ENCODE measurements around the gene ANKS1B. TPM values are rescaled to one million over a fixed set of nuclear protein-coding genes. Genes with fewer than 3 reads are reported as not detected.

ANKS1B gene
- total and polyA plus RNA-seq, 2 of the 4 experiments (the other 2 are of a cell fraction) = 0.17 to 0.18 TPM

DNA sequence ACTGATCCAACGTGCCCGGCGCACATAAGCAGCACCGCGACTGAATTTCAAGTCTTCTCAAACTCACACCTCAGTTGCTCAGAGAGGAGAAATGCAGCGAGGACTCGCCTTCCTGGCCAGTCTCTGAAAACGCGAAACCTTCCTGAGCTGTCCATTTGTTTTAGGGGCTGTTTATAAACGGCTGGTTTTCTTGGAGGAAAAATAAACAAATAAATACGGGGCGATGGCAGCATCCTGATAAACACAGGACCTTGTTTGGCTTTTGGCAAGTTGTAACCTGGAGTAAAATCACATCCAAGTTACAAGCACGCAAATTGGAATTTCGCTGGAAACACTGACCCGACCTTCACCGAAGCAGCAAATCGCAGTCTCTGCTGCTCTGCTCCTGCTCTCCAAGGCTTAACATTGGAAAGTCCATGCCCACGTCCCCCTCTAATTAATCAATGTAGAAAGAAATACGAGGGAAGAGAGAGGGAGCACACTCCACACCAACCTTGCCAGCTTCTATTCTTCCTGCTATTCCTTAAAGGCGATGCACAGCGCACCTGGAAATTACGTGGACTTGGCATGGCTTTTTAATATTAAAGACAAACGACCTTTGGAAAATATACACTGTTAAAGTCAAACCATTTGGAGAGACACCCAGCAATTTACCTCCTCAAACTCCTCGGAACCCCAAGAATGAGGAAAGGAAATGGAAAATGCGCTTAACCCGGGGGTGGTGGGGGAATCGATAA, 1090.9 kb downstream of the ANKS1B start:
- H3K9me3 ChIP-seq (ENCODE audit: control insufficient read depth, insufficient read depth, low read length) = no peaks in the 10 kb centered on the region
- ChIA-PET POLR2A (ENCODE audit: unreplicated experiment) (no interaction called here), CTCF (no interaction called here)
- no peak overlapping the region for H3K4me3 ChIP-seq (ENCODE audit: insufficient read depth, low read depth, low read length)
- TF ChIP-seq, protein P1, sequence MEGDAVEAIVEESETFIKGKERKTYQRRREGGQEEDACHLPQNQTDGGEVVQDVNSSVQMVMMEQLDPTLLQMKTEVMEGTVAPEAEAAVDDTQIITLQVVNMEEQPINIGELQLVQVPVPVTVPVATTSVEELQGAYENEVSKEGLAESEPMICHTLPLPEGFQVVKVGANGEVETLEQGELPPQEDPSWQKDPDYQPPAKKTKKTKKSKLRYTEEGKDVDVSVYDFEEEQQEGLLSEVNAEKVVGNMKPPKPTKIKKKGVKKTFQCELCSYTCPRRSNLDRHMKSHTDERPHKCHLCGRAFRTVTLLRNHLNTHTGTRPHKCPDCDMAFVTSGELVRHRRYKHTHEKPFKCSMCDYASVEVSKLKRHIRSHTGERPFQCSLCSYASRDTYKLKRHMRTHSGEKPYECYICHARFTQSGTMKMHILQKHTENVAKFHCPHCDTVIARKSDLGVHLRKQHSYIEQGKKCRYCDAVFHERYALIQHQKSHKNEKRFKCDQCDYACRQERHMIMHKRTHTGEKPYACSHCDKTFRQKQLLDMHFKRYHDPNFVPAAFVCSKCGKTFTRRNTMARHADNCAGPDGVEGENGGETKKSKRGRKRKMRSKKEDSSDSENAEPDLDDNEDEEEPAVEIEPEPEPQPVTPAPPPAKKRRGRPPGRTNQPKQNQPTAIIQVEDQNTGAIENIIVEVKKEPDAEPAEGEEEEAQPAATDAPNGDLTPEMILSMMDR (conservative IDR thresholded peaks at IDR 0.05; ENCODE audit: low read depth, low read length) = no peak
- no peak for TF ChIP-seq MAFK (IDR thresholded peaks at IDR 0.05; ENCODE audit: low read depth, low read length)
- no peak overlapping the region for H2BK20ac ChIP-seq (ENCODE audit: low read depth, low read length)
- H3K4me1 ChIP-seq (ENCODE audit: control insufficient read depth, insufficient read depth, low read length) = no peaks in the 10 kb centered on the region
- in situ Hi-C loops (cut with MboI; ENCODE audit: low sequenced_read_pairs) (no loop called here), dilution Hi-C loops (cut with HindIII; ENCODE audit: low sequenced_read_pairs, unreplicated experiment) (no loop called here), intact Hi-C loops (cut with micrococcal nuclease) (no loop called here)
- H2BK15ac ChIP-seq (ENCODE audit: low read depth, low read length) = no peak overlapping the region
- H3K4ac ChIP-seq (ENCODE audit: low read depth, low read length) = no peak overlapping the region
- no peak overlapping the region for H4K91ac ChIP-seq (ENCODE audit: insufficient read depth, low read depth, low read length)
- ATAC-seq (ENCODE audit: low read depth) (no peak), DNase-seq (no peak)
- no peak overlapping the region for H4K5ac ChIP-seq (ENCODE audit: low read depth, low read length)
- no peaks in the 10 kb centered on the region for H3K79me1 ChIP-seq (ENCODE audit: low read depth in 1 of 2, low read length in 2 of 2)
- no peak overlapping the region for H2AFZ ChIP-seq (replicated peaks; ENCODE audit: low read length, poor library complexity)
- no peak overlapping the region for H2AK5ac ChIP-seq (ENCODE audit: low read depth, low read length)
- no TSS peak for BruUV-seq (replicated peaks)
- WGBS, 2 experiments (ENCODE audit: extremely low coverage in 2 of 2, insufficient read length in 1 of 2) = 0% methylated on average over 2 of the region's 27 CpGs; no CpG with 5 or more reads in 1 of the 2 experiments
- H4K20me1 ChIP-seq (ENCODE audit: insufficient read depth, low read length) = no peaks in the 10 kb centered on the region
- H2BK120ac ChIP-seq (ENCODE audit: low read depth, low read length) = no peak overlapping the region
- H3K18ac ChIP-seq (ENCODE audit: low read depth, low read length) = no peak overlapping the region
- no peak overlapping the region for H3K56ac ChIP-seq (ENCODE audit: extremely low read depth, insufficient read depth, low read length)
- H3K27ac ChIP-seq (ENCODE audit: insufficient read depth, low read length) = no peak overlapping the region
- no peaks in the 10 kb centered on the region for H3K9me1 ChIP-seq (ENCODE audit: insufficient read depth, low read length)
- no peak overlapping the region for H4K8ac ChIP-seq (ENCODE audit: low read depth in 2 of 2, low read length in 2 of 2)
- H3K23ac ChIP-seq (ENCODE audit: low read depth, low read length) = no peak overlapping the region
- no peaks in the 10 kb centered on the region for H3K36me3 ChIP-seq (ENCODE audit: control insufficient read depth, insufficient read depth, low read length)
- H3K4me2 ChIP-seq (ENCODE audit: low read depth, low read length) = no peak overlapping the region
- H2BK5ac ChIP-seq (ENCODE audit: low read depth, low read length, poor library complexity, severe bottlenecking) = no peak overlapping the region
- no peak overlapping the region for H3K14ac ChIP-seq (replicated peaks; ENCODE audit: low read depth, low read length)
- H3K27me3 ChIP-seq (ENCODE audit: control insufficient read depth, insufficient read depth, low read length) = peaks cover 26% of the 10 kb centered on the region
- no peak overlapping the region for H3K9ac ChIP-seq (ENCODE audit: low read depth, low read length)
- no peak overlapping the region for H2AK9ac ChIP-seq (replicated peaks; ENCODE audit: low read depth, low read length, poor library complexity)

Measured in IMR-90 (cell line).